Muscle layer of duodenum (tissue), 2 donors: ENCODE results near the gene CRIP3.

Source experiments
- H3K27ac ChIP-seq: one replicate; pipeline ENCODE4 v1.7.0; 2013; ENCODE audit warnings: mild to moderate bottlenecking, low read length
- H3K27me3 ChIP-seq: one replicate; pipeline ENCODE4 v1.7.0; 2013; ENCODE audit warnings: low read depth, mild to moderate bottlenecking, control low read depth, low read length
- H3K36me3 ChIP-seq, 2 donors: one replicate each; pipeline ENCODE4 v1.7.0; 2013; ENCODE audit warnings: low read length in 2 of 2, control low read depth in 1 of 2, mild to moderate bottlenecking in 1 of 2; ENCODE audit not compliant: insufficient read depth in 2 of 2, control insufficient read depth in 1 of 2
- H3K4me1 ChIP-seq, 2 donors: one replicate each; pipeline ENCODE4 v1.7.0; 2013; ENCODE audit warnings: low read length in 2 of 2, mild to moderate bottlenecking in 2 of 2, control low read depth in 1 of 2, moderate library complexity in 1 of 2; ENCODE audit not compliant: insufficient read depth in 2 of 2, control insufficient read depth in 1 of 2
- H3K4me3 ChIP-seq, 2 donors: one replicate each; pipeline ENCODE4 v1.7.0; 2013; ENCODE audit warnings: low read length in 2 of 2, low read depth in 1 of 2, mild to moderate bottlenecking in 1 of 2
- H3K9me3 ChIP-seq, 2 donors: one replicate each; pipeline ENCODE4 v1.7.0; 2013; ENCODE audit warnings: low read length in 2 of 2, control low read depth in 1 of 2, mild to moderate bottlenecking in 1 of 2; ENCODE audit not compliant: control insufficient read depth in 1 of 2
- donor health status: healthy.

Gene CRIP3

DNA sequence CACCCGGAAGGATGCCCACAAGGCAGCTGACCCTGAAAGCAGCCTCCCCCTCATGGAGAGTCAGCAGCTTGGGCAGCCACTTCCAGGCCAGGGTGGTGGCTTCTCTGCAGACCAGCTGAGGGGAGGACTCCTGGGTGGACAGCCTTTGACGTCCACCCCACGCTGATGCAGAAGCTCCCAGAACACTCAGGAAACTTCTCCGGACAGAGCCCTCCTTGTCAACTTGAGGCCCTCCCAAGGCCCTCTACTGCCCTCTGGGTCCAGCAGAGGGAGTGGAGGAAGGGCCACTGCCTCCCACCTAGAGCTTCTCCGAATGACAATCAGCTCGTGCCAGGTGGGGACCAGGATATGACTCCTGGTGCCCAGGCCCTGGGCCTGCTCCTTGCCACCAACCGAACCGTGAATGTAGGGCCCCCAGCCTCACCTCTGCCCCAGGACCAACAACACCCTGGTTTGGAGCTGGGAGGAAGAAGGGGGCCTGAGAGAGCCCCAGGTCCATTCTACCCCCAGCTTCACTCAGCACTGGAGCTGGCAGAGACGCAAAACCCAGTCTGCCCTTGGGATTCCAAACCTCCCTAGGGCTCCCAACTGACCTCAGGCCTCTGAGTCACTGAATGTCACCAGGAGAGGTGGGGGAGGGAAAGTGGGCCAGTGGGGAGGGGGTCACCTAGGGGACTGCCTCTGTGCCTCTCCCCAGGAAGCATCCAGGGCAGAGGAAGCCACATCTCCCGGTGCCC is 21.5 kb downstream of the CRIP3 start:
- no peaks in the 10 kb centered on the region for H3K27me3 ChIP-seq
- H3K4me3 ChIP-seq: no peak overlapping the region
- peaks cover 0 to 10% of the 10 kb centered on the region in 2 donors for H3K4me1 ChIP-seq
- no peaks in the 10 kb centered on the region for H3K9me3 ChIP-seq
- no peak overlapping the region for H3K27ac ChIP-seq
- H3K36me3 ChIP-seq: no peaks in the 10 kb centered on the region

DNA sequence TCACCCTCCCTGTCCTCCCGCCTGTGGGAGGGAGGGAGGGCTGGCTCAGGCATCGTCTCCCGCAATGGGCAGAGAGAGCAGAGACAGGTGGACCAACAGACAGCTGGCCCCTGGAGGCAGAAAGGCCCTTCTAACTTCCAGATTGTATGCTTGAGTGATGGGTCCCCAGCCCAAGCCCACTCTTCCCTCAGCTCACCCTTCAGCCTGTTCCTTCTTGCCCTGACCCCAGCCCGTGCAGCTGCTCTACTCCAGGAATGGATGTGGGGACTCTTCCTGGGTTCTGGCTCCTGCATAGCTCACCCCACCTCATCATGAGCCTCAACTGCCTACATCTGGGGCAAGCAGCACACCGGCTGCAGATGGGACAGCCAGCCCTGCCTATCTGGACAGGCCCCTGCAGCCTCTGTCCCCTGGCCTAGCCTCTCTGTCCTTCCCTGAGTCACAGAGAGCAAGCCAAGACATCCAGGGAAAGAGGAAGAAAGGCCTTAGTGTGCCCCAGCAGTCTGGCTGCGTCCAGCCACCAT is 22.1 kb downstream of the CRIP3 start:
- H3K4me3 ChIP-seq: no peak overlapping the region
- no peaks in the 10 kb centered on the region for H3K36me3 ChIP-seq
- no peak overlapping the region for H3K27ac ChIP-seq
- H3K27me3 ChIP-seq: no peaks in the 10 kb centered on the region
- H3K4me1 ChIP-seq: peaks cover 0 to 10% of the 10 kb centered on the region in 2 donors
- no peaks in the 10 kb centered on the region for H3K9me3 ChIP-seq

DNA sequence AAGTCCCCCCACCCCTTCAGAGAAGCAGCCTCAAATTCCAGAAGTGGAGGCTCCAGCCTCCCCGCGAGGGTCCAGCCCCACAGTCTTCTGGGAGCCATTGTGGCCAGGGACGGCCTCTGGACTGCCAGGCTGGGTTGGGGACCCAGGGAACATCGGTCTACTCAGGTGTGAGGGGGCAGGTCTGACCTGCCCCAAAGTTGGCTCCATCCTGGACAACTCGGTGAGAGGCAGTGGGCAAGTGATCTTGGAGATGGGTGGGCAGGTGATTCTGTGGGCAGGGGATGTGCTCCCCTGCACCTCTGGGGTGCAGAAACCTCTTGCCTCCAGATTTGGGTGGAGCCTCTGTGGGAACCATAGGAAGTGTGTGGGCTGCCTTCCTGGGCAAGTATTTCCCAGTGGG is 22.8 kb downstream of the CRIP3 start:
- Histone ChIP-seq H3K4me3 (peak overlapping the region in 1 of 2 donors; percentile 9), H3K9me3 (no peaks in the 10 kb centered on the region), H3K27me3 (no peaks in the 10 kb centered on the region), H3K27ac (no peak overlapping the region), H3K4me1 (peaks cover 0 to 10% of the 10 kb centered on the region in 2 donors), H3K36me3 (no peaks in the 10 kb centered on the region)

DNA sequence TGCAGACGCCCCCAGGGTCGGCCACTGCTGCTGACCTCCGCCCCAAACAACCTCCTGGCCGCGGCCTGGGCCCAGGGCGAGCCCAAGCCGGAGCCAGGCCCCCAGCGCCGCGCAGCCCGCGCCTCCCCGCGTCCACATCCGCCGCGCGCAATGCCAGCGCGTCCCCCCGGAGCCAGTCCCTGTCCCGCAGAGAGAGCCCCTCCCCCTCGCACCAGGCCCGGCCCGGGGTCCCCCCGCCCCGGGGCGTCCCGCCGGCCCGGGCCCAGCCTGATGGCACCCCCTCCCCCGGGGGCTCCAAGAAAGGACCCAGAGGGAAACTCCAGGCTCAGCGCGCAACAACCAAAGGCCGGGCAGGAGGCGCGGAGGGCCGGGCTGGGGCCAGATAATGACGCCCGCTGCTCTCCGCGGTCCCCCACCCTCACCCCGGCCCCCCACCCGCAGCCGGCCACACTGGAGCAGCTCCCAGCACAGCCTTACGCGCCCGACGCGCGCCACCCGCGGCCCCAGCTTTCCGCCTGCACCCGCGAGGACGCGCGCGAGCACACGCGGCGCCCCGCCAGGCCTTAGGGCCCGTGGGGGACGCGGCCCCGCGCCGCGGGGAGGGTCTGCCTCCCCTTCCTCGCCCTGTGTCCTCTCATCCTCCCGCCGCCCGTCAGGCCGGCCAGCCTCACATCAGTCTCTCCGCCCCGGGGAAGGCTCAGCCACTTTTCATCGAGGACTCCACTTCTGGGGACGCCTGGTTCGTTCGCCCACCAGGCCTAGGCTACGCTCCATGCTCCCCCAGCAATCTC is 23.4 kb downstream of the CRIP3 start:
- Histone ChIP-seq H3K27ac (no peak overlapping the region), H3K36me3 (no peaks in the 10 kb centered on the region), H3K4me3 (peak overlapping the region in 1 of 2 donors; percentile 9), H3K9me3 (no peaks in the 10 kb centered on the region), H3K4me1 (peaks cover 0 to 10% of the 10 kb centered on the region in 2 donors), H3K27me3 (no peaks in the 10 kb centered on the region)

DNA sequence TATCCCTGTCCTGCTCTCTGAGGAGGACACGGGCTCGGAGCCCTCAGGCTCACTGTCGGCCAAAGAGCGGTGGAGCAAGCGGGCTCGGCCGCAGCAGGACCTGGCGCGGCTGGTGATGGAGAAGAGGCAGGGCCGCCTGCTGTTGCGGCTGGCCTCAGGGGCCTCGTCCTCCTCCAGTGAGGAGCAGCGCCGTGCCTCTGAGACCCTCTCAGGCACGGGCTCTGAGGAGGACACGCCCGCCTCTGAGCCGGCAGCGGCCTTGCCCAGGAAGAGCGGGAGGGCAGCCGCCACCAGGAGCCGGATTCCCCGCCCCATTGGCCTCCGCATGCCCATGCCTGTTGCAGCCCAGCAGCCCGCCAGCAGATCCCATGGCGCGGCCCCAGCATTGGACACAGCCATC is 24.7 kb downstream of the CRIP3 start:
- Histone ChIP-seq H3K27ac (no peak overlapping the region), H3K36me3 (no peaks in the 10 kb centered on the region), H3K9me3 (no peaks in the 10 kb centered on the region), H3K4me3 (no peak overlapping the region), H3K4me1 (peaks cover 0 to 10% of the 10 kb centered on the region in 2 donors), H3K27me3 (no peaks in the 10 kb centered on the region)

DNA sequence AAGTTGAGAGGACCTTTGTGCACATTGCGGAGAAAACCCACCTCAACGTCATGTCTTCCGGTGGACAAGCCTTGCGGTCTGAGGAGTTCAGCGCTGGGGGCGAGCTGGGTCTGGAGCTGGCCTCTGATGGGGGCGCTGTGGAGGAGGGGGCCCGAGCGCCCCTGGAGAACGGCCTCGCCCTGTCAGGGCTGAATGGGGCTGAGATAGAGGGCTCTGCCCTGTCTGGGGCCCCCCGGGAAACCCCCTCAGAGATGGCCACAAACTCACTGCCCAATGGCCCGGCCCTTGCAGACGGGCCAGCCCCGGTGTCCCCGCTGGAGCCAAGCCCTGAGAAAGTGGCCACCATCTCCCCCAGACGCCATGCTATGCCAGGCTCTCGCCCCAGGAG is 25.1 kb downstream of the CRIP3 start:
- Histone ChIP-seq H3K27me3 (no peaks in the 10 kb centered on the region), H3K4me3 (no peak overlapping the region), H3K4me1 (peaks cover 0 to 10% of the 10 kb centered on the region in 2 donors), H3K9me3 (no peaks in the 10 kb centered on the region), H3K36me3 (no peaks in the 10 kb centered on the region), H3K27ac (no peak overlapping the region)

DNA sequence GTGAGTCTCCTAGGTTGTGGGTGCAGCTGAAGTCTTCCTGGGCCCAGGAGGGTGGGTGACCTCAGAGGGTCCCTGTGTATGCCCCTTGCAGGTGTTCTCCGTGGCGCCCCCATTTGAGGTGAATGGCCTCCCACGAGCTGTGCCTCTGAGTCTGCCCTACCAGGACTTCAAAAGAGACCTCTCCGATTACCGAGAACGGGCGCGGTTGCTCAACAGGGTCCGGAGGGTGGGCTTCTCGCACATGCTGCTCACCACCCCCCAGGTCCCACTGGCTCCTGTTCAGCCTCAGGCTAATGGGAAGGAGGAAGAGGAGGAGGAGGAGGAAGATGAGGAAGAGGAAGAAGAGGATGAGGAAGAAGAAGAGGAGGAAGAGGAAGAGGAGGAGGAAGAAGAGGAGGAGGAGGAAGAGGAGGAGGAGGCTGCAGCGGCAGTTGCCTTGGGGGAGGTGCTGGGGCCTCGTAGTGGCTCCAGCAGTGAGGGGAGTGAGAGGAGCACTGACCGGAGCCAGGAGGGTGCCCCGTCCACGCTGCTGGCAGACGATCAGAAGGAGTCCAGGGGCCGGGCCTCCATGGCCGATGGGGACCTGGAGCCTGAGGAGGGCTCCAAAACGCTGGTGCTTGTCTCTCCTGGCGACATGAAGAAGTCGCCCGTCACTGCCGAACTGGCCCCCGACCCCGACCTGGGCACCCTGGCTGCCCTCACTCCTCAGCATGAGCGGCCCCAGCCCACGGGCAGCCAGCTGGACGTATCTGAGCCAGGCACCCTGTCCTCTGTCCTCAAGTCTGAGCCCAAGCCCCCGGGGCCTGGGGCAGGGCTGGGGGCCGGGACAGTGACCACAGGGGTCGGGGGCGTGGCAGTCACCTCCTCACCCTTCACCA is 25.8 kb downstream of the CRIP3 start:
- H3K4me1 ChIP-seq: peaks cover 0 to 12% of the 10 kb centered on the region in 2 donors
- no peaks in the 10 kb centered on the region for H3K27me3 ChIP-seq
- H3K9me3 ChIP-seq: no peaks in the 10 kb centered on the region
- H3K36me3 ChIP-seq: no peaks in the 10 kb centered on the region
- no peak overlapping the region for H3K4me3 ChIP-seq
- H3K27ac ChIP-seq: no peak overlapping the region

DNA sequence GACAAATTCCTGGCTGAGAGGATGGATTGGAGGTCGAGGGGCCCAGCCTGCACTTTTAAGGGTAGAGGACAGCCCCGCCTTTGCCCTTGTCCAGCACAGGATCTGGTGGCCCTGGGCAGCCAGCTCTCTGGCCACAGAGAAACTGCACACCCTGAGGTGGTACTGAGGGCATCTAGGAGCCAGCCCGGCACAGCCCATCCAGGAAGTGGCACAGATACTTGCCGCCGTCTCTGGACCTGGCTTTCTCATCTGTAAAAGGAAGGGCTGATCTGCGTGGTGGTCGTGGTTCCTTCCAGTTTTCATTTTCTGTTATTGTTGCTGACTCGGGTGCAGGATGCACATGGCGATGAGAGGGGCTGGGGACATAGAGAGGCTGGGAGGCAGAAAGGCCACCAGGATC is 26.6 kb downstream of the CRIP3 start:
- H3K27me3 ChIP-seq: no peaks in the 10 kb centered on the region
- H3K36me3 ChIP-seq: no peaks in the 10 kb centered on the region
- H3K9me3 ChIP-seq: no peaks in the 10 kb centered on the region
- H3K27ac ChIP-seq: no peak overlapping the region
- no peak overlapping the region for H3K4me3 ChIP-seq
- H3K4me1 ChIP-seq: peaks cover 0 to 14% of the 10 kb centered on the region in 2 donors

DNA sequence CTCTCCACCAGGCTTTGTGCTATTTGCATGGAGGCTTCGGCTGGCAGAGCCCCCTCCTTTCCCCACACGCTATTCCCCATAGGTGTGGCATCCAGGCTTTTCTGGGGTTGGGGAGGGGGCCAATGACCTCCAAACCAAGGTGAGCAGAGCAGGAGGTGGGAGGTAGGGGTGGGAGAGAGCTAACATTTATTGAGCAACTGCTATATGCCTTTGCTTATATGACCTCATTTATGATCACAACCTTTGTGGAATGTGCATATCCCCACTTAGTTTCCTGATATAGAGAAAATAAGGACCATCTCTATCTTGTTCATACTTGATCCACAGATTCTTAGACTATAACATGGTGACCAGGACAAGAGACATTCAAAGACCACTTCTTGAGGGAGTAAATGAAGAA is 28.4 kb downstream of the CRIP3 start:
- H3K27me3 ChIP-seq: peaks cover 7% of the 10 kb centered on the region

DNA sequence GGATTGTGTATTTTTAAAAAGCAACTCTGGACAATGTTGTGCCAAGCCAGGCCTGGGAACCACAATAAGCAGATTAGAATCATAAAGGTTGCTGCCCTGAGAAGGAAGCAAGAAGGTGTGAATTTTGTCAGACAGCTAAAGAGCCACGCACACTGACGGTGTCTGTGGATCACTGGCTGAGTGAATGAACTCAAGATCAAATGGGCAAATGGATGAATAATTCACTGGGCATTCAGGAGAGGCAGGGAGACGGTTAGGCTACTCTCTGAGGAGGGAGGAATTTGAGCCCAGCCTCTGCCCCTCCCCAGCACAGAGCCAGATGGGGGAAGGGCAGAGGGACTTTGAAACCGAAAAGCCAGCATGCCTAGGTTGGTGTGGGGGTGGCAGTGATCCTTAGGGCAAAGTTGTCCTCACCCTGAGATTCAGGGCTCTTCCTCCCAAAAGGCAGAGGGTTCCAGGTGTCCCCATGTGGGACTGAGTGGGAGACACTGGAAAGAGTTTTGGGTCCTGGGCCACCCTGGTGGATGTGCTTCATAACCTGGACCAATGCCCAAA is 30.0 kb downstream of the CRIP3 start:
- Histone ChIP-seq H3K4me3 (no peak overlapping the region), H3K27ac (peak overlapping the region; percentile 86), H3K9me3 (no peaks in the 10 kb centered on the region), H3K36me3 (no peaks in the 10 kb centered on the region), H3K27me3 (peaks cover 7% of the 10 kb centered on the region), H3K4me1 (peaks cover 0 to 12% of the 10 kb centered on the region in 2 donors)

More for the DNA sequence above, 28.4 kb downstream of the CRIP3 start:
- Histone ChIP-seq H3K4me1 (peaks cover 0 to 16% of the 10 kb centered on the region in 2 donors), H3K27ac (no peak overlapping the region), H3K36me3 (no peaks in the 10 kb centered on the region), H3K4me3 (no peak overlapping the region), H3K9me3 (no peaks in the 10 kb centered on the region)
